Keratinocyte (primary cell): Measurements from ENCODE around the gene LIME1.

Experiments
- CTCF ChIP-seq, 3 experiments: IDR thresholded peaks in 1 of 3; conservative IDR thresholded peaks in 1 of 3; optimal IDR thresholded peaks in 1 of 3; 2 replicates in 2 of 3; 3 replicates in 1 of 3; pipeline versions ENCODE3 to v1.5.1; 2011; ENCODE audit warnings: low read length in 3 of 3, mild to moderate bottlenecking in 3 of 3, moderate library complexity in 2 of 3, control low read depth in 1 of 3, inconsistent platforms in 1 of 3; ENCODE audit not compliant: insufficient read depth in 2 of 3; ENCODE audit errors: extremely low read depth in 1 of 3
- EZH2 ChIP-seq: IDR thresholded peaks from one replicate; pipeline ENCODE4 v1.6.1; 2012; ENCODE audit warnings: inconsistent platforms, mild to moderate bottlenecking, low read length, moderate library complexity

DNA sequence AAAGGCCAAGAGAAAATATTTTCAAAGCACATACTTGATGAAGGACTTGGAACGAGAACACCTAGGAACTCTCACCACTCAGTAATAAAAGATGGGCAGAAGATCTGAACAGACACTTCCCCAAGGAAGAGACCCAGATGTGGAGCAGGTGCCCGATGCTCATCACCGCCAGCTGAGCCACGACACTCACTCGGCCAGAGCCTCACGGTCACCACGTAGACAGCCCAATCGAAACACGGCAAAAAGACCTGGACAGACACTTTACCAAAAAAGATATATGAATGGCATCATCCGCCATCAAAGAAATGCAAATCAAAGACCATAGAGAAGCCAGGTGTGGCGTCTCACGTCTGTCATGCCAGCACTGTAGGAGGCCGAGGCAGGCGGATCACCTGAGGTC lies 44.7 kb downstream of the LIME1 start:
- TF ChIP-seq CTCF (optimal IDR thresholded peaks at IDR 0.05 in 1 of 3, IDR thresholded peaks at IDR 0.05 in 1 of 3, conservative IDR thresholded peaks at IDR 0.05 in 1 of 3; ENCODE audit: extremely low read depth in 1 of 3, insufficient read depth in 2 of 3, low read length in 3 of 3) (no peak), EZH2 (no peak)
